CD4-positive, alpha-beta T cell treated with Interferon gamma for 1 hour (primary cell): Measurements from ENCODE around the gene GSG1L.

ENCODE experiments used
- DNase-seq: peaks from one replicate; pipeline ENCODE4 v3.0.0-alpha.2; 2020

The GSG1L gene

DNA sequence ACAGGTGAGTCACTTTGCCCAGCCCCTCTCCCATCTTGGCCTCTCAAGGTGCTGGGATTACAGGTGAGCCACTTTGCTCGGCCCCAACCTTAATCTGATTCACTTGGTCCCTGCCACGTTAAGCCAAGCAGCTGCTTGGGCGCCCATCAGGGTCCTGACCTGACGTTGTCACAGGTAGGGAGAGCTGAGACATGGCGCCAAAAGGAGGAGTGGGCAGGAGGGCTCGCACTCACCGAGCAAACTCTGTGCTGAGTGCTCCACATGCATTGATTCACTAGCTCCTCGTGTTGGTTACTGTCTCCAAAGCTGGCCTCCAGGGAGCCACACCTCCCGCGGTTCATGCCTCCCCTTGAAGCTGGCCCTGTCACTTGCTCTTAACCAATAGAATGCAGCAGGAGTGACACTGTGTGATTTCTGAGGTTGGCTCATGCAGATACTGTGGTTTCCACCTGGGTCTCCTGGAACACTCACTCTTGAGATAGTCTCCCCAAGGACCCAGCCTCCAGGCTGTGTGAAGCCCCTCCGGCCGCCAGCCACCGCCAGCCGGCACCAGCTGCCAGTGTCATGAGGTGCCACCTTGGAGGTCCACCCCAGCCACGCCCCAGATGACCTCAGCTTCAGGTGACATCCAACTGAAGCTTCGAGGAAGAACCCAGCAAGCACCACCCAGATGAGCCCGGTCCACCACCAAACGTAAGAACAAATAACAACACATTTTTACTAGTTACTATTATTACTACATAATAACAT is 223.0 kb downstream of the GSG1L start:
- DNase-seq, result no peak

DNA sequence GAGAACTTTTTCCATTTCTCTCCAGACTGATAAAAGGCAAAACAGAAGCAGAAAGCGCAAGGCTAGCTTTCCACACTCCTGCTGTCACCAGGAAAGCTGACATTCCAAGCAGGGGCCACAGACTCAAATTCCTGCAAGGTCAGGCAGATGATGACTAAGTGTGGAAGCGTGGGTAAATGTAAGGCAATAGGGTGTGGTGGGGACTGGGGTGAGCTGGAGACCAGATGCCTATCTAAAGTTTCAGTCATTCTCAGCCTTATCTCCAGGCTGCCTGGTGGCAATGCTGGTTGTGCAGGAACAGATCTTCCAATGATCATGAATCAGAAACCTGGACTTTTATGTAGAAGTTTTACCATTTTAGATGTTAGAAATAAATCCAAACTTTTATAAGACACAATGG is 224.1 kb downstream of the GSG1L start:
- DNase-seq, result no peak

DNA sequence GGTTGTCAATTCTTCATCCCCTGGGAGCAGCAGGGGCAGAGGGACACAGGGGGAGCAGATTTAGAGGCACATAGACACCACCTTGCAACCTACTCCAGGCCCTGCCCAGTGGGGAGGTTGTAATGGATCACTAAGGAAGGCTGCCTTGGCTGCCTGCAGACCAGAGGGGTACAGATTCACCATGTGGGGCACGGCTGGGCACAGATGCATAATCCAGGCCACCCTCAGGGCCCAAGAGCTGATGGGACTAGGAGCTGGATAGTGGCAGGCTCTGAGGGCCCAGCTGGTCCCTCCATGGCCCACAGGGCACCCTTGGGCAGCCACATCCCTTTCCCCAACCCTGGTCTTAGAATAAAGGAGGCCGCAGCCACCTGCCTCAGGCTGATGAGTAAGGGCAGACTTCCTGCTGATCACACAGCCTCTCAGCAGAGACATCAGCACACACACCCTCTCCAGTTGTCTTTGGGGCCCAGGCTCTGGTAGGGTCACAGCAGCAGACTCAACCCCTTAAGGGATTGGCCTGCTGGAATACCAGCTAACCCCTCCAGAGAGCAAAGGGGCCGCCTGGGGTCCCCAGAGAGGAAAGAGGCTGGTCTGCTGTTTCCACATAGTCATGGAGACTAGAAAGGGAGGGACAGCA is 224.9 kb downstream of the GSG1L start:
- DNase-seq, result no peak

DNA sequence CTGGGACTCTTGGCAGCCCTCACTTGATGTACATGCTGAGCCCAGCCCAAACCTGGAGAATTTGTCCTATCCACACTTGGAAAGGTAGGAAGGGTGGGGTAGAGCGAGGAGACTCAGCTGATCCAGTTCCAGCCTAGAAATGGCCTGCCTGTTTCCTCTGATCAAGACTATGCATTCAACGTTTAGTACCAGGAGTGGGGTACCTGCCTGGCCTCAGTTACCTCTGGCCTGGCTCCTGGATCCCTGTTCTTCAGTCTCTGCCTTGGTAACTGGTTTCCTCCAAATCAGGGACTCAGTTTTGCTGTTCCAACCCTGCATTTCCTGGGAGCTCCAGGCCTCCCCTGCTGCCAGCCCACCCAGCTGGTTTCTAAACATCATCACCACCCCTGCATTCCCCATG is 233.5 kb downstream of the GSG1L start:
- no peak for DNase-seq

DNA sequence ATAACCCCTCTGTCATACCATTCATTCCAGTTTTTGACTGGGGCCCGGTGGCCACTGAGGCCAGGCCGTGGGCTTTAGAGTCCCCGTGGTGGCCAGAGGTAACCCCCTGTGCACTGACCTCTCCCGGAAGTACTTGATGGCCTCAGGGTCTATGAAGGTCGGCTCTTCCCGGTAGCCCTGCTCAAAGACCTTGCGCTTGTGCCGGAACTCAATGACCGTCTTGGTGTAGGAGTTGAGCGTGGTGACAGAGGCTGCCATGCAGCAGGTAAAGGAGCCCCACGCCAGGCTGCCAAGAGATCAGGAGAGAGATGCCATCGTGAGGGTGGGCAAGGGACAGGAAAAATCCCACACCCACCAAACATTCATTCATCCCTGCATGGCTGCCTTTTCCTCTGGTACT is 234.8 kb downstream of the GSG1L start:
- DNase-seq, result no peak

DNA sequence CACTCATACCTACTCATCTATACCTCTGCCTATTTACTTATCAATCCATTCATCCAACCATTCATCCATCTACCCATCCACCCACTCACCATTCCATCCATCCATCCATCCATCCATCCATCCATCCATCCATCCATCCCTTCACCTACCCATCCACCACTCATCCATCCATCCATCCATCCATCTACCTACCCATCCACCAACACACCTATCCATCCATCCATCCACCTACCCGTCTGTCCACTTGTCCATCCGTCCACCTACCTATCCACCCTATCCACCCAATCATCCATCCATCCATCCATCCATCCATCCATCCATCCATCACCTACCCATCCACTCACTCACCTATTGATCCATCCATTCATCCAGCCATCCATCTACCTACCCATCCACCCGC is 235.7 kb downstream of the GSG1L start:
- DNase-seq, result no peak

DNA sequence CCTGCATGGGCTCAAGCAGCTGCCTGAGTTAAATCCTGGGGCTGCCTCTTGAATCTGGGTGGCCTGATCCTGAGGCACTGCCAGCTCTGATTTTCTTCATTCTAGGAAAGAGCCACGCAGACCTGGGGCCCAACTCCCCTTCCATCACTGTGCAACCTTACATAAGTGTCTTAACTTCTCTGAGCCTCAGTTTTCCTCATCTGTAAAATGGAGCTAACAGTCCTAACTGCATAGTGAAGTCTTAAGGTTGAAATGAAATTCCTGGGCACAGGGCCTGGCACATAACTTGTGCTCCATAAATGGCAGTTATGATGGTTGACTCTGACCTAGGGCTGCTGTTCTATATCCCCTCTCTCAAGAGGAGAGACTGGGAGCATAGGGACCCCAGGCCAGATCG is 236.6 kb downstream of the GSG1L start:
- DNase-seq, result no peak

DNA sequence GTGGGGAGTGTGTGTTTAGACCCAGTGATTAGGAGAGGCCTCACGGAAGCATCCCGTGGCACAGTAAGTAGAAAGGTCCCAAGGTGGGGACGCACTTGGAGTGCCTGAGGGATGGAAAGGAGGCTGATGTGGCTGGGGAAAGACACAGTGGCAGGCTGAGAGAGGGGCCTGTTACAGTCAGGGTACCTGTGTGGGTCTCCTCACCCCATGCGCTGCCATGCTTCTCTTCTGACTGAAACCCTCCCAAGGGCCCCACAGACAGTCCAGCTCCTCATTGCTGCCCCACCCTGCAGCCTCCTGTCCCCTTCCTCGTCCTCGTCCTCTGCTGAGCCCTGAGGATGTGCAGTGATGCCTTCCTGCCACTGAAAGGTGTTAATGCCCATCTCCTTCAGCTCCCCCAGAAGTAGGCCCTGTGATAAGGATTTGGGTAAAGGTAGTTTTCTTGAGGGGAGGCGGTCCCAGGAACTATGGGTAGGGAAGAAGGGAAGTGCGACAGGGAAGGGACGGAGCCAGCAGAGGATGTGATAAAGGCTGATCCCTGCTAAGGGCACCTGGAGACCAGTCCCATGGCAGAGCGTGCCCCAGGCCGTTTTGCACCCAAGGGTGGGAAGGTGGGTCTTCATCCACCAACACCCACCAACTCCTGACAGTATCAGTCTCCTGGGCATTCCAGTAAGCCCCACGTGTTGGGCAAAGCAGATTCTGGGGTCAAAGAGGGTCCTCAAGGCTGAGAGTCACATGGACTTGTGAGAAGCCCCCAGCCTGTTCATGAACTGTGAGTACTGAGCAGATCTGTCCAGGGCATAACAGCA is 237.2 kb downstream of the GSG1L start:
- DNase-seq, result no peak

DNA sequence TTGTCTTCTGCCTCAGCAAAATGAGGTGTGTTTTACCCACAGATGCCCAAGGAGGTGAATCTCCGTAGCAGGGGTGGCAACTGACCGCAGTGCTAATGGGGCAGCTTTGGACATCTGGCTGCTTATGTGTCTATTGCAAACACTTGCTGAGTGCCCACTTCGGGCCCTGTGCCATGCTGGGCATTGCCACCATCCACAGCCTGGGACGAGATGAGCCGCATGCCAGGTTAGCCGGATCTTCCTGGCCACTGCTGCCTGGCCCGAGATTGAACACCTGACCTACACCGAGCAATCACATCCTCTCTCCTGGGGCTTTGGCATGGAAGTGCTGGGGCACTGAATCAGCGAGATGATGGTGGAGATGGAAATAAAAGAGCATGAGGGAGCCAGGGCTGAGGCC is 238.7 kb downstream of the GSG1L start:
- no peak for DNase-seq

DNA sequence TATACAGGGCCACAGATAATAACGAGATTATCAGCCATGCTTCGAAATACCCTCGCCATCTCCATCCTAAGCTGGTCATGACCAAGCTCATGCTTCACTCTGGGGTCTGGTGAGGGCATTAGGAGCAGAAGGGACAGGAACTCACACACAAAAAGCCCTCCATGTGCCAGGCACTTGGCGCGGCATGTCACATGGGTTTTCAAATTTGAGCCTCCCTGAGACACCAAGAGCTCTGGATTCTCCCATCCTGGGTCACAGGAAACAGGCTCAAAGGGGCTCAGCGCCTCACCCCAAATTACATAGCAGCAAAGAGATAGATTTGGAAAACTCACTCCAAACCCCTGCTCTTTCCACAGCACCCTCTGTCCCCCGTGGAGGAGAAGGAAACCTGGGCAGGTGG is 239.5 kb downstream of the GSG1L start:
- no peak for DNase-seq

DNA sequence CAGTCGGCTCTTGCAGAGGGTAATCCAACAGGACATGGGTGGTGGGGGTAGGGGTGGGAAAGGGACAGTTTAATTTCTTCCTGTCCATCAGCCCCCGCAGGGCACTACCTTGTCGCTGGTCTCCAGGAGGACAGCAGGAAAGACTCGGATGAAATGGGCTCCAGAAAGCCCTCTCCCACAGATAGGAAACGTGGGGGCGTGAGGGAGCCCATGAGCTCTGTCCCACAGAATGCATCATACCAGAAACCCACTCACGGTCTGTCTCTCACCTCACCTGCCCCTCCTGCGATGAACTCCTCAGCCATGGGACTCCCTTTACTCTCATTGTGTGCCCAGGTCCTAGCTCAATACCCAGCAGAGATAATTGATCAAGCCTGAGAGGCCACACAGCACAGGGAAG is 240.1 kb downstream of the GSG1L start:
- no peak for DNase-seq

DNA sequence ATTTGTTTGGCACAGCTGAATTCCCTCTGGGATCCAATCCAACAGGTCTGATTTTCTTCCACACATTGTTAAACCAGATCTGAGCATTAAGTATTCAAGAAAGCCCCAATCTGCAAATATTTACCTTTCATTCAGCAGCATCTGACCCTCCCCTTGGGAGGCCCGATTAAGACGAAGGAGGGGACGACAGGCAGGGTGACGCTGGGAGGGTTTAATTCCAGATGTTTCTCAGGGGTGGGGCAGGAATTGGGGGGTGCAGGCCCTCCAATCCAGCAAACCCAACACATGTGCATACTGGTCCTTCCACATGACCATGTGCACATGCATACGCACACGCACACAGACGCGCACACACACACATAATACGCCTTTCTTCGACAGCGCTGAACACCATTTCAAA is 240.5 kb downstream of the GSG1L start:
- no peak for DNase-seq

DNA sequence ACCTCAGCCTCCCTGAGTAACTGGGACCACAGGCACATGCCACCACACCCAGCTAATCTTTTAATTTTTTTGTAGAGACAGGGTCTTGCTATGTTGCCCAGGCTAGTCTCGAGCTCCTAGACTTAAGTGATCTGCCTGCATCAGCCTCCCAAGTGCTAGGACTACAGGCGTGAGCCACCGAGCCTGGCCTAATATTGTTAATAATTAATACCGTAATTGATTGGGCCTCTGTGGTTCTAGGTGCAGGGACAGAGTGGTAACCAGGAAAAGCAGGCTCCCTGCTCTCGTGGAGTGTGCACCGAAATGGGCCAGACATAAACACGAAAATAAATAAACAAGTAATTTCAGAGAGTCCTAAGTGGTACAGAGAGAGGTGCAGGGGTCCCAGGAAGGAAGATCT is 241.0 kb downstream of the GSG1L start:
- no peak for DNase-seq

DNA sequence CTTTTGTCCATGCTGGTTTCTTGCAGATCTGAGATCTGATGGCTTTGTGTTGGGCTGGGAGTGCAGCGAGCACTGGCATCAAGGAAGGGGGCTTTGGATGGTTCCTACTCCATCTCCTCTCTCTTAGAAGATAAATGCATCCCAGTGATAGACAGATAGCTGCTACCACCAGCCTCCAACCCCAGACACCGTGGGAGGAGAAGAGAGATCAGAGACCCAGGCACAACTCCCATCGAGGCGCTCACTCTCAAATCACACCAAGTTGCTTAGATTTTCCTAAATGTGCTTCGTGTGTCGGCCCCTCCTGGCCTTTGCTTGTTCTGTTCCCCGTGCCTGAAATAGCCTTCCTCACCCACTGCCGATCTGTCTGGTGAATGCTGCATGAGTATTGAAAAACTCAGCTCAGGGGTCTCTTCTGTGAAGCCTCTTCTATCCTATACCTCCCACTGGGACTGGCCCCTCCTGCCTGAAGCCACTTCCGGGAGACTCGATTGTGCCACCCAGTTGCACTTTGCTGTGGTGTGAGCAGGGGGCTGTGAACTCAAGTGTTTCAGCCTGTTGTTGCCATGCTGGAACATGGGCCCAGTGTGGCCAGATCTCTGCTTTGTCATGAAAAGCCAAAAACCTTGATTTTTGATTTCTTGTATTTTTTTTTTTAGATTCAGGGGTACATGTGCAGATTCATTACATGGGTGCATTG is 242.7 kb downstream of the GSG1L start:
- no peak for DNase-seq

DNA sequence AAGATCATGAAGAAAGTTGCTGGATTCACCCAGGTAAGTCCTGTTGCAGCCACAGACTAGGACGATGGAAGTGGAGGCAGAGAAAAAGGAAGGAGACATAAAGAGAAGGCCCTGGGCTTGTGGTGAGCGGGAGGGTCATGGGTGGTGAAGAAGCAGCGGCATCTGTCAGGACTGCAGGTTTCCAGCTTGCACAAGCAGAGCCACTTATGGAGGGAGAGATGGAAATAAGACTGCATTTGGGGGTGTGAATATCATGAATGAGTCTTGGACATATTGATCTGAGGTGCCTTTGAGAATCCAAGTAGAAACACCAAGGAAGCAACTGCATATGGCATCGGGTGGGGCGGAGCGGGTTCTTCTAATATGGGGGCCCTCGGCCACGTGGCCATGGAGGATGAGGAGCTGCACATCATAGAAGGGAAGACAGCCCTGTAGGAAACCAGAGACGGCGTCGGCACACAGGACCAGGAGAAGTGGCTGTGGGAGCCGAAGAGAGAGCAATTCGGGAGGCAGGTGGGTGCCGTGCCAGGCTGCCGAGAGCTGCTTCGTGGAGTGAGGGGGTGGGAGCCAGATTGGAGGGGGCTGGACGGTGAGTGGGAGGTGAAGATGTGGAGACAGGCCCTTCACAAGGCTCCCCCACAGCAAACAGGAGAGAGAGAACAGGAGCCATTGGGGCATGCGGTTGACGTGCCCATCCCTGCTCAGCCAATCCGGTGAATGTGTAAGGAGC is 243.5 kb downstream of the GSG1L start:
- DNase-seq, result no peak

DNA sequence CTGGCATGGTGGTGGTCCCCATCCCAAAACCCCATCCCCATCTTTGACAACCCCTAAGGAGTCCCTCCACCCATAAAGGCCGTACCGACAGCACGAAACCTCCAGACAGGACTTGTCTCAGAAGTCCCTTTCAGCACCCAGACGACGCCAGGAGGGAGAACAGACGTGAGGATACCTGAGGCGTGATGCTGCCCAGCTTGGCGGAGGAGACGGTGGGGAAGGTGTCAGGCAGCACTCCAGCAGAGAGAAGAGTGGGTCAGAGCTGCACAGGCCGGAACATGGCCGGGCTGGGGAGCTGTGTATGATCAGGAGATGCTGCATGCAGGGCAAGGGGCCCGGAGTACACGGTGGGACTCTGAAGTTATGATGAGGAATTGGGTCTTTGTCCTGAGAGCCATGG is 244.2 kb downstream of the GSG1L start:
- no peak for DNase-seq

DNA sequence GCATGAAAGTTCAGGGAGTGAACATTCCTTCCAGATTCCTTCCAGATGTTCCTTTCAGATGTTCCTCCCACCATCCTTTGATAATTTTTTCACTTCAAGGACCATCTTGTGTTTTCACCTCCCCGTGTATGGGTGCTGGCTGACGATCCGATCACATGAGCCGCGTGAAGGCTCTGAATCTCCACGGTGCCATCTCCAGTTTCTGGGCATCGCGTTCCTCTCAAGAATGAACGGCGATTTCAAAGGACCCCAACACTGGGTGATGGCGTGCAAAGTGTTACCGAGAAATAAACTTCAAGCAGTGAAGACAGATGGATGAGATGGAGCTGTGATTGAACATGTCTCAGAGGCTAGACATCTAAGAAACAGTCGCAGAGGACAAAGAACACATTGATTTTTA is 245.3 kb downstream of the GSG1L start:
- DNase-seq, result no peak

DNA sequence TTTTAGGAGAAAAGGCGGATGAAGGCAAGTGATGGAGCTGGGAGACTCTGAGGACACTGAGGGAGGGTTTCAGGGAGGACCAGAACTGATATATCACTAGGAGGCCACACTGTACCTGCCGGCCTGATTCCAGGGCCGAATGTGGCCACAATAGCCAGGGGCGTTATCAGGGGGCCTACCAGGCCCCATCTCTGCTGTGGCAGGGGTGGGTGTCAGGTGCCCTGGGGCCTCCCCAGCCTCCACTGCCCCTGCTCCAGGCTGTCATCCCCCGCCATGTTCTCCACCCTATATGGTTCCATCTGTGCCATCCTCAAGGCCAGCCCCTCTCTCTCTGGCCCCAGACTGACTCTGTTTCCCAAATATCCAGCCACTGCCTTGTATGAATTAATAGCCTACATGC is 246.5 kb downstream of the GSG1L start:
- no peak for DNase-seq

DNA sequence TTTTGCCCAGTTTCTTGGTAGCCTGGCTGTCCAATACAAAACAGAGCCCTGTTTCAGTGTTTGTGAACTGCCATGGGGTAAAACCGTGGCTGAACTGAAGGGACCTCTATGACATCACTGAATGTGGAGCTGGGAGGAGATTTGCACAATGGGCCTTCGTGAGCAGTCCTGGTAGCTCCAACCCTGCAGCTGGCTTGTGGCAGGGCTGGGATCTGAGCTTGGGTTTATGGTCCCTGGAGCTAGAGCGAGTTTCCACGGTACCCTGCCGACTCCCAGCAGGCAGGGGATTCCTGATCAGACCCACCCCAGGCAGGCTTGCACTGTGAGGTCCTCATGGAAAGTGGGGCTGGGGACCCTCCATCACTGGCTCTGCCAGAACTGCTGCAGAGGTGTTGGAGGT is 247.0 kb downstream of the GSG1L start:
- no peak for DNase-seq

DNA sequence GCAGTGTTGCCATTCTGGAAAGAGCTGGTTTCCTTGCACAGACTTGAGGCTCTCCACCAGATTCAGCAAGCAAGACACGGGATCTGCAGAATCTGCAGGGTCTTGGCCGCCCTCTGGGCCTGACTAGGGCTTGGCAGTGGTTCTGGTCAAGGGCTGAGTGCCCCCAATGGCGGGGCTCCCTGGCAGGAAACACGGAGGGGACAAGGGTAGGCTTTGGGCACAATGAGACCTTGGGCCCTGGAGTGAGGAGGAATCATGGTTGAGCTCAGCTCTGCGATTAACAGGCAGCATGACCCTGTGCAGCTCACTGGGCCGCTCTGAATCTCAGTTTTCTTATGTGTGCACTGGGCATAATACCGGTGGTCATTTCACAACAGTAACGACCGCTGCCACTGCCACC is 249.9 kb downstream of the GSG1L start:
- DNase-seq, result no peak

DNA sequence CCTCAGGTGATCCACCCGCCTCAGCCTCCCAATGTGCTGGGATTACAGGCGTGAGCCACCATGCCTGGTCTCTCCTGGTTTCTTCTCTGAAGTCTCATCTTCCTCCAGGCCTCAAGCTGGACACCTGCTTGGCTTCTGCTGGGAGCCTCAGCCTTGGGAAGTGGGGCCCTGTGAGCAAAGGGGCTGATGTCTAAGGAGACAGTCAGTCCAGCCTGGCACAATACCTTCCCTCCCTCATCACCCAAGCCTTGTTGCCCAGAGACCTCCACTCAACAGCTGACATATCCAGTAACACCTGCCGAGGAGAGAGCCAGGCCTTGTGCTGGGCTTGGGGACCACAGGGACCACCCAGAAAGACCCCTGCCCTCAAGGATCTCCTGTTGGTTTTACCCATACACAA is 251.6 kb downstream of the GSG1L start:
- DNase-seq, result no peak

DNA sequence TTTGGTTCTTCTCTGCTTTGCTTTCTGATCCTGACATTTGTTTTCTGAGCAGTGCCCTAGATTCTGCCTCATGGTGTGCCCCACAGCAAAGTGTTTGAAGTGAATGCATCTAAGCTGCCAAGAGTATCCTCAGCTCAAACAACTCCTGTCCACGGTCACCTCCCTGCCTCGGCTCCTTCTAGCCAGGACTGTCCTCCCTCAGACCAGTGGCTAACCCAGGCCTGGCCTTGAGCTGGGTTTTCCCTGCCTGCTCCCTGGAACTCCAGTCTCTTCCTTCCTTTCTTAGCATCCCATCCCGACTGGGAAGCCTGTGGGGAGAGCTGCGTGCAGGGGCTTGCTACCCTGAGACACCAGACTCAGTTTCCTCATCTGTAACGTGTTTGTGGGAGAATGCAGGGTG is 256.5 kb downstream of the GSG1L start:
- DNase-seq, result no peak

DNA sequence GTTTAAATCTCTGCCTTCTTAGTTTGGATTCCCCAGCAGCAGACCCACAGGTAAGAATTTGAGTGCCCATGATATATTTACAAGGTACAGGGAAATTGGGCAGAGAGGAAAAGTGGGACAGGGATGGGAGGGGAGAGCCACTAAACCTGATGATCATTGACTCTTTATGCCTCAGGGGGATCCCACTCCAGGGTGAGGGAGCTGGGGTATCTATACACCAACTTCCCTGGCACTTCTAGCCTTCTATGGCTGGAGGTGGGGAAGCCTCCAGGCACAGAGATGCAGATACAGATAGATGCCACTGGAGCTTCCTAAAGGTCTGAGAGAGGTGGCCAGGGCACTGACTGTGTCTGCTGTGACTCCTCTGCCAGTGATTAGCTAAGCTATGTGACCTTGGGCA is 257.1 kb downstream of the GSG1L start:
- DNase-seq, result no peak
